Stimulated activated CD4-positive, alpha-beta T cell treated with anti-CD3 and anti-CD28 coated beads, TNF-alpha, amount 100 ng/mL, for 48 hours (primary cell): Measurements from ENCODE around the gene GIMAP8.
"Not testable (repeated sequence)": the region's sequence is repeated elsewhere in the genome, so short reads cannot be mapped to it uniquely, and the experiment has no call there.

Source experiments
- DNase-seq, 3 donors: peaks; one replicate each; pipeline ENCODE4 v3.0.0-alpha.2; 2020; ENCODE audit warnings: low read depth in 3 of 3

The GIMAP8 gene

GRCh38 chr7:150464962-150465361 lies 14.5 kb downstream of the GIMAP8 start:
- no peak for DNase-seq

GRCh38 chr7:150465414-150465813 lies 15.0 kb downstream of the GIMAP8 start:
- no peak for DNase-seq

- no peak for DNase-seq
Observed at GRCh38 chr7:150466477-150466876, 16.0 kb downstream of the GIMAP8 start.

GRCh38 chr7:150468241-150468640 lies 17.8 kb downstream of the GIMAP8 start:
- DNase-seq, result no peak

GRCh38 chr7:150471886-150472285 lies 21.5 kb downstream of the GIMAP8 start:
- no peak for DNase-seq

GRCh38 chr7:150473902-150474301 lies 23.5 kb downstream of the GIMAP8 start:
- no peak for DNase-seq

- DNase-seq, result no peak
Observed at GRCh38 chr7:150476285-150476684, 25.9 kb downstream of the GIMAP8 start.

- DNase-seq, result no peak
Observed at GRCh38 chr7:150476819-150477631, 26.6 kb downstream of the GIMAP8 start.

GRCh38 chr7:150479023-150479716 lies 28.7 kb downstream of the GIMAP8 start:
- DNase-seq, result no peak

- no peak for DNase-seq
Observed at GRCh38 chr7:150481186-150481920, 30.9 kb downstream of the GIMAP8 start.

GRCh38 chr7:150481922-150482321 lies 31.5 kb downstream of the GIMAP8 start:
- DNase-seq, result no peak

GRCh38 chr7:150483514-150483913 lies 33.1 kb downstream of the GIMAP8 start:
- not testable (repeated sequence) for DNase-seq

GRCh38 chr7:150484071-150484470 lies 33.6 kb downstream of the GIMAP8 start:
- not testable (repeated sequence) for DNase-seq

GRCh38 chr7:150487625-150488024 lies 37.2 kb downstream of the GIMAP8 start:
- no peak for DNase-seq

- DNase-seq, result no peak
Observed at GRCh38 chr7:150489782-150490181, 39.4 kb downstream of the GIMAP8 start.

- not testable (repeated sequence) for DNase-seq
Observed at GRCh38 chr7:150493442-150493841, 43.0 kb downstream of the GIMAP8 start.

- no peak for DNase-seq
Observed at GRCh38 chr7:150502519-150502918, 52.1 kb downstream of the GIMAP8 start.

- DNase-seq, result no peak
Observed at GRCh38 chr7:150503155-150503554, 52.7 kb downstream of the GIMAP8 start.

- no peak for DNase-seq
Observed at GRCh38 chr7:150503581-150503980, 53.2 kb downstream of the GIMAP8 start.

GRCh38 chr7:150507947-150508602 lies 57.6 kb downstream of the GIMAP8 start:
- DNase-seq, result no peak

GRCh38 chr7:150511048-150511447 lies 60.6 kb downstream of the GIMAP8 start:
- DNase-seq, result no peak

- no peak for DNase-seq
Observed at GRCh38 chr7:150513758-150514157, 63.3 kb downstream of the GIMAP8 start.
